GM18873 (cell line): ENCODE data around the gene RFPL3.
"Not testable (repeated sequence)": the region's sequence is repeated elsewhere in the genome, so short reads cannot be mapped to it uniquely, and the experiment has no call there.

Experiments
- ATAC-seq: cut with Tn5 transposase; IDR thresholded peaks from one replicate; pipeline ENCODE4 v1.9.1; 2021; ENCODE audit warnings: mild to moderate bottlenecking, moderate library complexity, moderate number of reproducible peaks; ENCODE audit not compliant: unreplicated experiment, low FRiP score

Gene RFPL3

GRCh38 chr22:32357567-32357966, at the start of gene RFPL3:
RFPL3 (plus strand) TSS chr22:32357867; CDS start chr22:32358072, 205 bp downstream.
- ATAC-seq, result not testable (repeated sequence)

GRCh38 chr22:32308191-32308590, 49.5 kb upstream of the RFPL3 start:
- ATAC-seq, result no peak

GRCh38 chr22:32308934-32309333, 48.7 kb upstream of the RFPL3 start:
- ATAC-seq, result no peak

- no peak for ATAC-seq
These were observed 47.9 kb upstream of the RFPL3 start for GRCh38 chr22:32309585-32310251.

- ATAC-seq, result no peak
These were observed 46.9 kb upstream of the RFPL3 start for GRCh38 chr22:32310777-32311176.

GRCh38 chr22:32311551-32312071, 46.1 kb upstream of the RFPL3 start:
- ATAC-seq, result no peak

- ATAC-seq, result no peak
These were observed 44.9 kb upstream of the RFPL3 start for GRCh38 chr22:32312748-32313147.

GRCh38 chr22:32313532-32313931, 44.1 kb upstream of the RFPL3 start:
- ATAC-seq, result no peak

GRCh38 chr22:32317524-32317923, 40.1 kb upstream of the RFPL3 start:
- no peak for ATAC-seq

GRCh38 chr22:32318361-32318760, 39.3 kb upstream of the RFPL3 start:
- ATAC-seq, result no peak

- no peak for ATAC-seq
These were observed 37.7 kb upstream of the RFPL3 start for GRCh38 chr22:32319861-32320406.

GRCh38 chr22:32322986-32323385, 34.7 kb upstream of the RFPL3 start:
- ATAC-seq, result no peak

- ATAC-seq, result no peak
These were observed 34.0 kb upstream of the RFPL3 start for GRCh38 chr22:32323513-32324164.

- ATAC-seq, result no peak
These were observed 32.9 kb upstream of the RFPL3 start for GRCh38 chr22:32324505-32325415.

- ATAC-seq, result no peak
These were observed 32.3 kb upstream of the RFPL3 start for GRCh38 chr22:32325416-32325801.

GRCh38 chr22:32325811-32326237, 31.8 kb upstream of the RFPL3 start:
- no peak for ATAC-seq

- ATAC-seq, result no peak
These were observed 31.0 kb upstream of the RFPL3 start for GRCh38 chr22:32326647-32327046.

GRCh38 chr22:32327066-32327465, 30.6 kb upstream of the RFPL3 start:
- no peak for ATAC-seq

GRCh38 chr22:32327596-32328171, 30.0 kb upstream of the RFPL3 start:
- ATAC-seq, result no peak
